Activated B cell treated with CpG ODN at 0.5 μM for 24 hours (primary cell): ENCODE data around the gene COL17A1. TPM values are rescaled to one million over a fixed set of nuclear protein-coding genes. Genes with fewer than 3 reads are reported as not detected.

Experiments used
- ATAC-seq: fragments of 200-7000 bp; cut with Tn5 transposase; one replicate; pipeline ENCODE4 v1.10.0; 2021; ENCODE audit warnings: low read depth, mild to moderate bottlenecking, moderate library complexity
- CTCF ChIA-PET: fragments of 350-600 bp; sonication (Branson Sonifier 250); formaldehyde crosslinking; loops from one replicate; lab custom pipeline; 2021; ENCODE audit warnings: antibody characterized with exemption; lab: Charles Lee
- POLR2A ChIA-PET: fragments of 350-600 bp; sonication (Branson Sonifier 250); formaldehyde crosslinking; loops from one replicate; lab custom pipeline; 2021; ENCODE audit warnings: antibody characterized with exemption; lab: Charles Lee
- DNase-seq: peaks from one replicate; pipeline ENCODE4 v3.0.0; 2022
- H3K27ac Mint-ChIP-seq: one replicate; pipeline ENCODE4 v1.8.0; 2020; ENCODE audit warnings: mixed read lengths
- H3K27me3 Mint-ChIP-seq: one replicate; pipeline ENCODE4 v1.8.0; 2021; ENCODE audit warnings: mixed read lengths
- H3K36me3 Mint-ChIP-seq: one replicate; pipeline ENCODE4 v1.8.0; 2021; ENCODE audit warnings: low read depth, mixed read lengths
- H3K4me1 Mint-ChIP-seq: one replicate; pipeline ENCODE4 v1.8.0; 2021; ENCODE audit warnings: mixed read lengths
- H3K4me3 Mint-ChIP-seq: one replicate; pipeline ENCODE4 v1.8.0; 2020; ENCODE audit warnings: mild to moderate bottlenecking, mixed read lengths
- H3K9me3 Mint-ChIP-seq: one replicate; pipeline ENCODE4 v1.8.0; 2020; ENCODE audit warnings: mixed read lengths
- intact Hi-C: fragments of 100-400 bp; cut with micrococcal nuclease; formaldehyde crosslinking; loops from one replicate; pipeline ENCODE4 v1.15.1; 2024
- total RNA-seq: library from RNA; stranded (reverse); gene quantifications from 2 replicates; pipeline ENCODE4 v1.2.3, GENCODE V29; 2022
- TF ChIP-seq, protein P1 (sequence below): fragments of 200-600 bp; IDR thresholded peaks from one replicate; pipeline ENCODE4 v1.8.0; 2022; ENCODE audit warnings: antibody characterized with exemption, mild to moderate bottlenecking

The COL17A1 gene
- total RNA-seq, 1 donor from 2014 or later = not detected

DNA sequence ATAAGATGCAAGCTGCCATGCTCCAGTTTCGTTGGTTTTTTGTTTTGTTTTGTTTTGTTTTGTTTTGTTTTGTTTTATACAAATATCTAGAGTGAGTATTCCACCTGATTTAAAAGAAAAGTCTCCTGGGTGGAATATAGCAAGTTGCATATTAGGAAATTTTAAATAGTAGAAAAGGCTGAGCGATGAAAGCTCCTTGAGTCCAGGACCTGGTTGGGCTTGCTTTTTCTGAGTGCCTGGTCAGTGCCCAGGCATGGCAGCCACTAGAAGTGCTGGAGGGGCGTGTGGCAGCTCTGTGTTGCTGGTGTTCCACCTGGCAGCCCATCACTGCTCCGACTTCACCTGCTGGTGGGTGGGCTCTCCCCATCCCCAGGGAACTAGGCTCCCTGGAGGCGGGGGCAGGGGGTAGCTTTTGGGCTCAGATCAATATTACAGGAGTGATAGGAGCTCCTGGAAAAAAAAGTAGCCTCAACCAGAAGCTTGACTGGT lies 8.0 kb downstream of the COL17A1 start:
- H3K27ac Mint-ChIP-seq = no peak overlapping the region
- no peak for ATAC-seq
- POLR2A ChIA-PET = no interaction called here
- peaks cover 2% of the 10 kb centered on the region for H3K27me3 Mint-ChIP-seq
- CTCF ChIA-PET = no interaction called here
- DNase-seq = no peak
- H3K36me3 Mint-ChIP-seq = no peaks in the 10 kb centered on the region
- TF ChIP-seq, protein P1, sequence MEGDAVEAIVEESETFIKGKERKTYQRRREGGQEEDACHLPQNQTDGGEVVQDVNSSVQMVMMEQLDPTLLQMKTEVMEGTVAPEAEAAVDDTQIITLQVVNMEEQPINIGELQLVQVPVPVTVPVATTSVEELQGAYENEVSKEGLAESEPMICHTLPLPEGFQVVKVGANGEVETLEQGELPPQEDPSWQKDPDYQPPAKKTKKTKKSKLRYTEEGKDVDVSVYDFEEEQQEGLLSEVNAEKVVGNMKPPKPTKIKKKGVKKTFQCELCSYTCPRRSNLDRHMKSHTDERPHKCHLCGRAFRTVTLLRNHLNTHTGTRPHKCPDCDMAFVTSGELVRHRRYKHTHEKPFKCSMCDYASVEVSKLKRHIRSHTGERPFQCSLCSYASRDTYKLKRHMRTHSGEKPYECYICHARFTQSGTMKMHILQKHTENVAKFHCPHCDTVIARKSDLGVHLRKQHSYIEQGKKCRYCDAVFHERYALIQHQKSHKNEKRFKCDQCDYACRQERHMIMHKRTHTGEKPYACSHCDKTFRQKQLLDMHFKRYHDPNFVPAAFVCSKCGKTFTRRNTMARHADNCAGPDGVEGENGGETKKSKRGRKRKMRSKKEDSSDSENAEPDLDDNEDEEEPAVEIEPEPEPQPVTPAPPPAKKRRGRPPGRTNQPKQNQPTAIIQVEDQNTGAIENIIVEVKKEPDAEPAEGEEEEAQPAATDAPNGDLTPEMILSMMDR = no peak
- no peak overlapping the region for H3K4me3 Mint-ChIP-seq
- intact Hi-C loops = no loop called here
- H3K4me1 Mint-ChIP-seq = no peaks in the 10 kb centered on the region
- no peaks in the 10 kb centered on the region for H3K9me3 Mint-ChIP-seq

DNA sequence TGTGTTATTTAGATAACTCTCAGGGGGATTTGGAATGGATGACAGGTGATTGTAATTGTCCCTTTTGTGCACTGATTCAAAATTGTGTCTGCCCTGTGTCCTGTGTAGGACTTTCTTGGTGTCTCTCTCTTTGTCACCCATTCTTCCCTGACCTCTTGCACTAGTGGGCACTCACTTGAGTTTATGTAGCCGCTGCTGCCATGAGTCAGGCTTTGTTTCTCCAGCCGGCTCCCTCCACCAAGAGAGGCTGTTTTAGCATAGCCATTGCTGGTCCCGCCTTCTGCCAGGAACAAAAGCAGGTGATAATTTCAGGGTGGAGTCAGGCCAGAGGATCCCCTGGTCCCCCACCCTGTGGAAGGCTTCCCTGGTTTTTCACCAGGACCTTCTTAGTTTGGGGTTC lies 8.4 kb downstream of the COL17A1 start:
- no peak for DNase-seq
- TF ChIP-seq, protein P1 = no peak
- H3K36me3 Mint-ChIP-seq = no peaks in the 10 kb centered on the region
- H3K27me3 Mint-ChIP-seq = peaks cover 2% of the 10 kb centered on the region
- H3K9me3 Mint-ChIP-seq = no peaks in the 10 kb centered on the region
- ChIA-PET POLR2A (no interaction called here), CTCF (no interaction called here)
- ATAC-seq = no peak
- no peak overlapping the region for H3K4me3 Mint-ChIP-seq
- H3K27ac Mint-ChIP-seq = no peak overlapping the region
- H3K4me1 Mint-ChIP-seq = no peaks in the 10 kb centered on the region
- intact Hi-C loops = no loop called here

DNA sequence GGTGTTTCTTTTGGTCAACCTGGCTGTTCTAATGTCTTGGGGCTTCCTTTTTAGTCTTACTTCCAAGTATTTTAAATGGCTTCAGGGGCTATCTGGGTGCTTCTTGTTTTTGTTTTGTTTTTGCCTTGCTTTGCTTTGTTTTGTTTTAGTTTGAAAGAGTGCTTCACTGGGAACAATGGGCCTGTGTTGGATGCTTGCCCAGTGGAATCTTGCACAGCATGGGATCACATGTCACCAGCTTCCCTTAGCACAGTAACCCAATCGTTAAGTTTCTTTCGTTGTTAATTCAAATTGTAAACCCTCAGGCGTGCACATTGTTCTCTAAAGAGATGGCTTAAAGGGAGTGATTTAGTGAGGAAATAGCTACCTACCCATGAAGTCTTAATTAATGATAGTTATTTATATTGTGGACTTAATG lies 8.9 kb downstream of the COL17A1 start:
- Mint-ChIP-seq H3K36me3 (no peaks in the 10 kb centered on the region), H3K9me3 (no peaks in the 10 kb centered on the region), H3K4me1 (no peaks in the 10 kb centered on the region), H3K4me3 (no peak overlapping the region), H3K27me3 (peaks cover 2% of the 10 kb centered on the region), H3K27ac (no peak overlapping the region)
- CTCF ChIA-PET = no interaction called here
- POLR2A ChIA-PET = no interaction called here
- intact Hi-C loops = no loop called here
- no peak for DNase-seq
- no peak for ATAC-seq
- TF ChIP-seq, protein P1 = no peak

DNA sequence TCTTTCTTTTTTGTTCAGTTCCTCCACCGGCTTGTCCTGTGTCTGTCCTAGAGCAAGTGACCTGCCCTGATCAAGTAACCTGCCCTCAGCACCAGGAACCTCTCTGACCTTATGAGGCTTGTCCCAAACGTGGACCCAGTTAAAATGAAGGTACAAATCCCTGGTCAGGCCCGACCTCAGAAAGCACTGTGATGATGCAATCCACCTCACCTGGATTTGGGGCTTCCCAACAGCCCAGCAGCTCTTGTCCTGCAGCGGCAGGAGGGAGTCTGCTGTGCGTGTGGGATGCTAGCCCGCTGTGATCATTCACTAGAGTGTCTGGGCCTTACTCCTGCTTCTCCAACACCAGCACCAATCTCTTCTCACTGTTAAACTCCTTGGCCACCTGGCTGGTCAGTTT lies 11.2 kb downstream of the COL17A1 start:
- H3K27ac Mint-ChIP-seq = no peak overlapping the region
- intact Hi-C loops = no loop called here
- no peak overlapping the region for H3K4me3 Mint-ChIP-seq
- ChIA-PET CTCF (no interaction called here), POLR2A (no interaction called here)
- H3K4me1 Mint-ChIP-seq = no peaks in the 10 kb centered on the region
- no peaks in the 10 kb centered on the region for H3K36me3 Mint-ChIP-seq
- ATAC-seq (no peak), DNase-seq (no peak)
- TF ChIP-seq, protein P1 = no peak
- no peaks in the 10 kb centered on the region for H3K9me3 Mint-ChIP-seq
- H3K27me3 Mint-ChIP-seq = peaks cover 2% of the 10 kb centered on the region

DNA sequence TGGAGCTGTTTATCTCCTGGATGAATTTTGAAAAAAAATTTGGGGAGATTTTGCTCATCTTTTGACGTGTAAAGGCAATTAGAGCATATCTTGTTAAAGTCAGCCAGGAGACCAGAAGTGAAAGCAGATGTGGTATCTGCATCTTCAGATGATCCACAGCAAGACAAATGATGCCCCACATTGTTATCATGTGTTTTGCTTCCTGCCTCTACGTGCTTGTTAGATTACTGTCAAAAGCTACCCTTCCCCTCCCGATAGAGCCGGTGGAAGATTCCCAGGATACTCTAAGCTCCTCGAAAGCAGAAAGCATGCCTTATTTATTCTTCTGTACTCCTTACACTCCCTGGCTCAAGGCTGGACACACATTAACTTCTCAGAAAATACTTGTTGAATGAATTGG lies 12.9 kb downstream of the COL17A1 start:
- POLR2A ChIA-PET = no interaction called here
- no peak overlapping the region for H3K27ac Mint-ChIP-seq
- H3K36me3 Mint-ChIP-seq = no peaks in the 10 kb centered on the region
- intact Hi-C loops = no loop called here
- no peak overlapping the region for H3K4me3 Mint-ChIP-seq
- TF ChIP-seq, protein P1 = no peak
- no peaks in the 10 kb centered on the region for H3K4me1 Mint-ChIP-seq
- DNase-seq = no peak
- H3K9me3 Mint-ChIP-seq = no peaks in the 10 kb centered on the region
- CTCF ChIA-PET = no interaction called here
- no peak for ATAC-seq
- H3K27me3 Mint-ChIP-seq = no peaks in the 10 kb centered on the region
